SK-N-SH treated with all-trans-retinoic acid at 6 μM for 48 hours (cell line): ENCODE data around the gene PHKA1.

Source experiments
- CSDC2 ChIP-seq: fragments of 250-450 bp; sonication (Bioruptor Pico); IDR thresholded peaks from 2 replicates; pipeline ENCODE4 v1.5.0; 2020; ENCODE audit warnings: mild to moderate bottlenecking, moderate library complexity
- ESRRG ChIP-seq: fragments of 250-450 bp; sonication (Bioruptor Pico); IDR thresholded peaks from 2 replicates; pipeline ENCODE4 v1.6.1; 2021; ENCODE audit warnings: mild to moderate bottlenecking
- GLIS3 ChIP-seq: fragments of 250-450 bp; sonication (Bioruptor Pico); IDR thresholded peaks from 2 replicates; pipeline ENCODE4 v1.5.0; 2020; ENCODE audit warnings: mild to moderate bottlenecking, moderate library complexity
- OSR1 ChIP-seq: fragments of 250-450 bp; sonication (Bioruptor Pico); IDR thresholded peaks from 2 replicates; pipeline ENCODE4 v1.8.0; 2022; ENCODE audit warnings: moderate library complexity, mild to moderate bottlenecking, inconsistent platforms
- PPARA ChIP-seq: fragments of 250-450 bp; sonication (Bioruptor Pico); IDR thresholded peaks from 2 replicates; pipeline ENCODE4 v1.5.0; 2020; ENCODE audit warnings: mild to moderate bottlenecking, borderline replicate concordance
- RARB ChIP-seq: fragments of 250-450 bp; sonication (Bioruptor Pico); IDR thresholded peaks from 2 replicates; pipeline ENCODE4 v1.8.0; 2021; ENCODE audit warnings: mild to moderate bottlenecking, moderate library complexity
- ZC3H10 ChIP-seq: fragments of 250-450 bp; sonication (Bioruptor Pico); IDR thresholded peaks from 2 replicates; pipeline ENCODE4 v1.5.1; 2021; ENCODE audit warnings: mild to moderate bottlenecking, moderate library complexity
- ZFP3 ChIP-seq: fragments of 250-450 bp; sonication (Bioruptor Pico); IDR thresholded peaks from 2 replicates; pipeline ENCODE4 v1.5.0; 2020; ENCODE audit warnings: mild to moderate bottlenecking, moderate library complexity
- ZNF565 ChIP-seq: fragments of 450-650 bp; formaldehyde crosslinking; conservative IDR thresholded peaks from 2 replicates; pipeline ENCODE4 v1.5.0; 2020; ENCODE audit warnings: low read depth, mild to moderate bottlenecking, moderate library complexity
- ZNF70 ChIP-seq: fragments of 450-650 bp; formaldehyde crosslinking; IDR thresholded peaks from 2 replicates; pipeline ENCODE4 v1.5.0; 2020; ENCODE audit warnings: mild to moderate bottlenecking, moderate library complexity
- TF ChIP-seq, protein P1 (sequence below): fragments of 250-450 bp; sonication (Bioruptor Pico); IDR thresholded peaks from 2 replicates; pipeline ENCODE4 v1.5.1; 2020; ENCODE audit warnings: low read depth, mild to moderate bottlenecking, moderate library complexity
- TF ChIP-seq, protein P2 (sequence below): fragments of 250-450 bp; sonication (Bioruptor Pico); IDR thresholded peaks from 2 replicates; pipeline ENCODE4 v1.8.0; 2021; ENCODE audit warnings: low read depth, mild to moderate bottlenecking, moderate library complexity, borderline replicate concordance
- TF ChIP-seq, protein P3 (sequence below): fragments of 250-450 bp; sonication (Bioruptor Pico); IDR thresholded peaks from 2 replicates; pipeline ENCODE4 v1.5.0; 2020; ENCODE audit warnings: mild to moderate bottlenecking, moderate library complexity
- TF ChIP-seq, protein P4 (sequence below): fragments of 250-450 bp; sonication (Bioruptor Pico); IDR thresholded peaks from 2 replicates; pipeline ENCODE4 v1.8.0; 2020; ENCODE audit warnings: mild to moderate bottlenecking, moderate library complexity, borderline replicate concordance

DNA sequence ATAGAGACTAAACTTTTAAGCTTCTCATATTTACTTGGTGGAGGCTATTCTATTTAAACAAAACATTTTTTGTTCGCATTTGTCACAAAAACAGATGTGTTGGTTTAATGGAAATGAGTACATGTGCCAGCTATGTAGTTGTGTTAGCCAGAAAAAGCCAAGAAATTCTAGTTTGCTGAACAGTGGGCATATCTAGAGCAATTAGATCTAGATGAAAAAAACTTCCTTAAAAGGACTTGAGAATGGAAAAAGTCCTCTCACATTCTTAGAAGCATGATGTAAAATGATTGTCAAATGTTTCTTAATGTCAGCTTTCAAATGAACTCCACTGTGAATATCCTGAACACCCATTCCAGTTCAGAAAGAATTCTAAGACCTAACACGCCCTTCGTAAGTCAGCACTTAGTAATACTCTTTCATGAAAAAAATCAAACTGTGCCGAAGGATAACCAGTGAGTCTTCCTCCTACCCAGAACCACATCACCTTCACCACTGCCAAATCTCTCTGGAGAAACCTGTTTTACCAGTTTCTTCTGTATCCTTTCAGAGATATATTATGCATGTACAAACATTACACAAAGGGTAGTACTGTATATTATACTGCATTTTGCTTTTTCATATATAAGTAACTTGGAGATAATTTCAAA is 28.2 kb downstream of the PHKA1 start:
- no peak for TF ChIP-seq PPARA
- TF ChIP-seq, protein P1, sequence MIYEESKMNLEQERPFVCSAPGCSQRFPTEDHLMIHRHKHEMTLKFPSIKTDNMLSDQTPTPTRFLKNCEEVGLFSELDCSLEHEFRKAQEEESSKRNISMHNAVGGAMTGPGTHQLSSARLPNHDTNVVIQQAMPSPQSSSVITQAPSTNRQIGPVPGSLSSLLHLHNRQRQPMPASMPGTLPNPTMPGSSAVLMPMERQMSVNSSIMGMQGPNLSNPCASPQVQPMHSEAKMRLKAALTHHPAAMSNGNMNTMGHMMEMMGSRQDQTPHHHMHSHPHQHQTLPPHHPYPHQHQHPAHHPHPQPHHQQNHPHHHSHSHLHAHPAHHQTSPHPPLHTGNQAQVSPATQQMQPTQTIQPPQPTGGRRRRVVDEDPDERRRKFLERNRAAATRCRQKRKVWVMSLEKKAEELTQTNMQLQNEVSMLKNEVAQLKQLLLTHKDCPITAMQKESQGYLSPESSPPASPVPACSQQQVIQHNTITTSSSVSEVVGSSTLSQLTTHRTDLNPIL (CRISPR knock-in tag), result no peak
- no peak for TF ChIP-seq OSR1 (CRISPR knock-in tag)
- TF ChIP-seq, protein P2, sequence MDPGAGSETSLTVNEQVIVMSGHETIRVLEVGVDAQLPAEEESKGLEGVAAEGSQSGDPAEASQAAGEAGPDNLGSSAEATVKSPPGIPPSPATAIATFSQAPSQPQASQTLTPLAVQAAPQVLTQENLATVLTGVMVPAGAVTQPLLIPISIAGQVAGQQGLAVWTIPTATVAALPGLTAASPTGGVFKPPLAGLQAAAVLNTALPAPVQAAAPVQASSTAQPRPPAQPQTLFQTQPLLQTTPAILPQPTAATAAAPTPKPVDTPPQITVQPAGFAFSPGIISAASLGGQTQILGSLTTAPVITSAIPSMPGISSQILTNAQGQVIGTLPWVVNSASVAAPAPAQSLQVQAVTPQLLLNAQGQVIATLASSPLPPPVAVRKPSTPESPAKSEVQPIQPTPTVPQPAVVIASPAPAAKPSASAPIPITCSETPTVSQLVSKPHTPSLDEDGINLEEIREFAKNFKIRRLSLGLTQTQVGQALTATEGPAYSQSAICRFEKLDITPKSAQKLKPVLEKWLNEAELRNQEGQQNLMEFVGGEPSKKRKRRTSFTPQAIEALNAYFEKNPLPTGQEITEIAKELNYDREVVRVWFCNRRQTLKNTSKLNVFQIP (CRISPR knock-in tag), result no peak
- TF ChIP-seq, protein P3, sequence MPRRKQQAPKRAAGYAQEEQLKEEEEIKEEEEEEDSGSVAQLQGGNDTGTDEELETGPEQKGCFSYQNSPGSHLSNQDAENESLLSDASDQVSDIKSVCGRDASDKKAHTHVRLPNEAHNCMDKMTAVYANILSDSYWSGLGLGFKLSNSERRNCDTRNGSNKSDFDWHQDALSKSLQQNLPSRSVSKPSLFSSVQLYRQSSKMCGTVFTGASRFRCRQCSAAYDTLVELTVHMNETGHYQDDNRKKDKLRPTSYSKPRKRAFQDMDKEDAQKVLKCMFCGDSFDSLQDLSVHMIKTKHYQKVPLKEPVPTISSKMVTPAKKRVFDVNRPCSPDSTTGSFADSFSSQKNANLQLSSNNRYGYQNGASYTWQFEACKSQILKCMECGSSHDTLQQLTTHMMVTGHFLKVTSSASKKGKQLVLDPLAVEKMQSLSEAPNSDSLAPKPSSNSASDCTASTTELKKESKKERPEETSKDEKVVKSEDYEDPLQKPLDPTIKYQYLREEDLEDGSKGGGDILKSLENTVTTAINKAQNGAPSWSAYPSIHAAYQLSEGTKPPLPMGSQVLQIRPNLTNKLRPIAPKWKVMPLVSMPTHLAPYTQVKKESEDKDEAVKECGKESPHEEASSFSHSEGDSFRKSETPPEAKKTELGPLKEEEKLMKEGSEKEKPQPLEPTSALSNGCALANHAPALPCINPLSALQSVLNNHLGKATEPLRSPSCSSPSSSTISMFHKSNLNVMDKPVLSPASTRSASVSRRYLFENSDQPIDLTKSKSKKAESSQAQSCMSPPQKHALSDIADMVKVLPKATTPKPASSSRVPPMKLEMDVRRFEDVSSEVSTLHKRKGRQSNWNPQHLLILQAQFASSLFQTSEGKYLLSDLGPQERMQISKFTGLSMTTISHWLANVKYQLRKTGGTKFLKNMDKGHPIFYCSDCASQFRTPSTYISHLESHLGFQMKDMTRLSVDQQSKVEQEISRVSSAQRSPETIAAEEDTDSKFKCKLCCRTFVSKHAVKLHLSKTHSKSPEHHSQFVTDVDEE (CRISPR knock-in tag), result no peak
- TF ChIP-seq ESRRG (CRISPR knock-in tag), result no peak
- TF ChIP-seq ZC3H10, result no peak
- TF ChIP-seq, protein P4, sequence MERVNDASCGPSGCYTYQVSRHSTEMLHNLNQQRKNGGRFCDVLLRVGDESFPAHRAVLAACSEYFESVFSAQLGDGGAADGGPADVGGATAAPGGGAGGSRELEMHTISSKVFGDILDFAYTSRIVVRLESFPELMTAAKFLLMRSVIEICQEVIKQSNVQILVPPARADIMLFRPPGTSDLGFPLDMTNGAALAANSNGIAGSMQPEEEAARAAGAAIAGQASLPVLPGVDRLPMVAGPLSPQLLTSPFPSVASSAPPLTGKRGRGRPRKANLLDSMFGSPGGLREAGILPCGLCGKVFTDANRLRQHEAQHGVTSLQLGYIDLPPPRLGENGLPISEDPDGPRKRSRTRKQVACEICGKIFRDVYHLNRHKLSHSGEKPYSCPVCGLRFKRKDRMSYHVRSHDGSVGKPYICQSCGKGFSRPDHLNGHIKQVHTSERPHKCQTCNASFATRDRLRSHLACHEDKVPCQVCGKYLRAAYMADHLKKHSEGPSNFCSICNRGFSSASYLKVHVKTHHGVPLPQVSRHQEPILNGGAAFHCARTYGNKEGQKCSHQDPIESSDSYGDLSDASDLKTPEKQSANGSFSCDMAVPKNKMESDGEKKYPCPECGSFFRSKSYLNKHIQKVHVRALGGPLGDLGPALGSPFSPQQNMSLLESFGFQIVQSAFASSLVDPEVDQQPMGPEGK (CRISPR knock-in tag), result no peak
- TF ChIP-seq CSDC2, result no peak
- no peak for TF ChIP-seq ZNF70 (CRISPR knock-in tag)
- TF ChIP-seq RARB, result no peak
- no peak for TF ChIP-seq ZNF565
- TF ChIP-seq ZFP3 (CRISPR knock-in tag), result no peak
- no peak for TF ChIP-seq GLIS3 (CRISPR knock-in tag)
